ENCODE data around the gene CCDC78. TPM values are rescaled to one million over a fixed set of nuclear protein-coding genes. Genes with fewer than 3 reads are reported as not detected.

The CCDC78 gene
- total and polyA plus RNA-seq, 2 experiments from 2014 or later = 10.5 to 12.6 TPM

- Mint-ChIP-seq H3K27me3 (ENCODE audit: insufficient read depth, low read depth, poor library complexity) (peaks cover 16% of the 10 kb centered on the region), H3K4me3 (no peak overlapping the region), H3K36me3 (ENCODE audit: low read depth) (peaks cover 28% of the 10 kb centered on the region), H3K27ac (no peak overlapping the region), H3K4me1 (peaks cover 8% of the 10 kb centered on the region), H3K9me3 (no peaks in the 10 kb centered on the region)
- Histone ChIP-seq H2AFZ (no peak overlapping the region), H3K4me1 (ENCODE audit: insufficient read depth) (no peaks in the 10 kb centered on the region), H3K27ac (ENCODE audit: low read depth) (no peak overlapping the region), H3K79me2 (replicated peaks; ENCODE audit: insufficient read depth) (no peaks in the 10 kb centered on the region), H3K4me2 (no peak overlapping the region), H4K20me1 (replicated peaks; ENCODE audit: insufficient read depth) (no peaks in the 10 kb centered on the region), H3K4me3 (no peak overlapping the region), H3K36me3 (ENCODE audit: insufficient read depth) (no peaks in the 10 kb centered on the region; the same call in 1 of the 2 replicates), H3K27me3 (ENCODE audit: insufficient read depth) (no peaks in the 10 kb centered on the region), H3F3A (replicated peaks; ENCODE audit: low read depth) (peaks cover 2% of the 10 kb centered on the region; the same call in 1 of the 2 replicates), H3K9me2 (ENCODE audit: insufficient read depth) (no peaks in the 10 kb centered on the region)
- TF ChIP-seq ETS1 (IDR thresholded peaks at IDR 0.05) = no peak
- no peak for TF ChIP-seq ZNF114 (CRISPR knock-in tag; IDR thresholded peaks at IDR 0.05)
- peak; percentile 62 to 80 for TF ChIP-seq CTCF (conservative IDR thresholded peaks at IDR 0.05; ENCODE audit: low read depth in 2 of 2)
- TF ChIP-seq REST (IDR thresholded peaks at IDR 0.05; ENCODE audit: unreplicated experiment) = no peak
- TF ChIP-seq JUNB (IDR thresholded peaks at IDR 0.05; ENCODE audit: unreplicated experiment) = no peak
- no peak for TF ChIP-seq ZNF331 (CRISPR knock-in tag; IDR thresholded peaks at IDR 0.05; ENCODE audit: low read depth)
- no peak for TF ChIP-seq STAT1 (IDR thresholded peaks at IDR 0.05; ENCODE audit: unreplicated experiment)
- TF ChIP-seq POLR2AphosphoS5 (IDR thresholded peaks at IDR 0.05; ENCODE audit: low read depth) = no peak
- DNase-seq (ENCODE audit: low spot score) = peak; percentile 79
- ATAC-seq = peak; percentile 61
These were observed 7.4 kb upstream of the CCDC78 start for GRCh38 chr16:733382-734207.

Data from GM23338 (cell line).